ENCODE results near the gene FYB1.

The FYB1 gene

GRCh38 chr5:39255406-39255805, 36.0 kb upstream of the FYB1 start:
- TF ChIP-seq BACH2 (CRISPR knock-in tag; IDR thresholded peaks at IDR 0.05; ENCODE audit: borderline replicate concordance), result no peak
- no peak for TF ChIP-seq GLIS3 (CRISPR knock-in tag; IDR thresholded peaks at IDR 0.05)
- TF ChIP-seq CSDC2 (CRISPR knock-in tag; IDR thresholded peaks at IDR 0.05), result no peak
- no peak for TF ChIP-seq SNAI2 (CRISPR knock-in tag; IDR thresholded peaks at IDR 0.05)
- no peak for TF ChIP-seq ZNF565 (CRISPR knock-in tag; conservative IDR thresholded peaks at IDR 0.05; ENCODE audit: low read depth)
- TF ChIP-seq ISL1 (CRISPR knock-in tag; IDR thresholded peaks at IDR 0.05), result no peak
- TF ChIP-seq PATZ1 (CRISPR knock-in tag; IDR thresholded peaks at IDR 0.05; ENCODE audit: borderline replicate concordance), result no peak
- TF ChIP-seq POU6F1 (CRISPR knock-in tag; IDR thresholded peaks at IDR 0.05; ENCODE audit: borderline replicate concordance, low read depth), result no peak
- no peak for TF ChIP-seq ZNF70 (CRISPR knock-in tag; IDR thresholded peaks at IDR 0.05)
- TF ChIP-seq ARNTL (CRISPR knock-in tag; IDR thresholded peaks at IDR 0.05; ENCODE audit: borderline replicate concordance, low read depth), result no peak
- no peak for TF ChIP-seq ZC3H10 (CRISPR knock-in tag; IDR thresholded peaks at IDR 0.05)
- TF ChIP-seq ZFP30 (CRISPR knock-in tag; IDR thresholded peaks at IDR 0.05), result no peak
- TF ChIP-seq CREB5 (CRISPR knock-in tag; IDR thresholded peaks at IDR 0.05; ENCODE audit: low read depth), result no peak
- TF ChIP-seq TCF4 (CRISPR knock-in tag; IDR thresholded peaks at IDR 0.05; ENCODE audit: borderline replicate concordance), result no peak
- no peak for TF ChIP-seq CSRNP3 (CRISPR knock-in tag; IDR thresholded peaks at IDR 0.05)
- TF ChIP-seq TOX (CRISPR knock-in tag; IDR thresholded peaks at IDR 0.05; ENCODE audit: borderline replicate concordance), result no peak
- TF ChIP-seq PPARA (CRISPR knock-in tag; IDR thresholded peaks at IDR 0.05; ENCODE audit: borderline replicate concordance), result no peak
- no peak for TF ChIP-seq ESRRG (CRISPR knock-in tag; IDR thresholded peaks at IDR 0.05)
- TF ChIP-seq ZNF8 (CRISPR knock-in tag; IDR thresholded peaks at IDR 0.05), result no peak
- TF ChIP-seq RARB (CRISPR knock-in tag; IDR thresholded peaks at IDR 0.05), result no peak
- ATAC-seq, result no peak

- no peak for TF ChIP-seq TSHZ2 (CRISPR knock-in tag; IDR thresholded peaks at IDR 0.05)
- no peak for TF ChIP-seq POU6F1 (CRISPR knock-in tag; IDR thresholded peaks at IDR 0.05; ENCODE audit: borderline replicate concordance, low read depth)
- no peak for TF ChIP-seq ZNF70 (CRISPR knock-in tag; IDR thresholded peaks at IDR 0.05)
- TF ChIP-seq TCF4 (CRISPR knock-in tag; IDR thresholded peaks at IDR 0.05; ENCODE audit: borderline replicate concordance), result no peak
- no peak for TF ChIP-seq ZFP3 (CRISPR knock-in tag; IDR thresholded peaks at IDR 0.05)
- TF ChIP-seq CREB5 (CRISPR knock-in tag; IDR thresholded peaks at IDR 0.05; ENCODE audit: low read depth), result no peak
- no peak for TF ChIP-seq OSR1 (CRISPR knock-in tag; IDR thresholded peaks at IDR 0.05)
- TF ChIP-seq CSDC2 (CRISPR knock-in tag; IDR thresholded peaks at IDR 0.05), result no peak
- TF ChIP-seq PPARA (CRISPR knock-in tag; IDR thresholded peaks at IDR 0.05; ENCODE audit: borderline replicate concordance), result no peak
- no peak for TF ChIP-seq SNAI2 (CRISPR knock-in tag; IDR thresholded peaks at IDR 0.05)
- TF ChIP-seq TOX (CRISPR knock-in tag; IDR thresholded peaks at IDR 0.05; ENCODE audit: borderline replicate concordance), result no peak
- no peak for TF ChIP-seq ZC3H10 (CRISPR knock-in tag; IDR thresholded peaks at IDR 0.05)
- no peak for TF ChIP-seq ISL1 (CRISPR knock-in tag; IDR thresholded peaks at IDR 0.05)
- no peak for TF ChIP-seq RARB (CRISPR knock-in tag; IDR thresholded peaks at IDR 0.05)
- no peak for TF ChIP-seq BACH2 (CRISPR knock-in tag; IDR thresholded peaks at IDR 0.05; ENCODE audit: borderline replicate concordance)
- ATAC-seq, result no peak
Measured at GRCh38 chr5:39254671-39255070, 35.3 kb upstream of the FYB1 start.
